Skeletal muscle cell (primary cell): ENCODE data around the gene PSMD7.
"Not testable (repeated sequence)": the region's sequence is repeated elsewhere in the genome, so short reads cannot be mapped to it uniquely, and the experiment has no call there.

Experiments used
- DNase-seq: peaks from one replicate; pipeline ENCODE4 v3.0.0-alpha.2; 2010; ENCODE audit warnings: low read depth
- H3K4me3 ChIP-seq: 2 replicates; pipeline ENCODE4 v1.5.1; 2011; ENCODE audit warnings: low read depth, mild to moderate bottlenecking, control low read depth, low read length, moderate library complexity

Gene PSMD7

GRCh38 chr16:74291176-74291575, 5.4 kb upstream of the PSMD7 start:
- no peak overlapping the region for H3K4me3 ChIP-seq
- DNase-seq = no peak

DNA sequence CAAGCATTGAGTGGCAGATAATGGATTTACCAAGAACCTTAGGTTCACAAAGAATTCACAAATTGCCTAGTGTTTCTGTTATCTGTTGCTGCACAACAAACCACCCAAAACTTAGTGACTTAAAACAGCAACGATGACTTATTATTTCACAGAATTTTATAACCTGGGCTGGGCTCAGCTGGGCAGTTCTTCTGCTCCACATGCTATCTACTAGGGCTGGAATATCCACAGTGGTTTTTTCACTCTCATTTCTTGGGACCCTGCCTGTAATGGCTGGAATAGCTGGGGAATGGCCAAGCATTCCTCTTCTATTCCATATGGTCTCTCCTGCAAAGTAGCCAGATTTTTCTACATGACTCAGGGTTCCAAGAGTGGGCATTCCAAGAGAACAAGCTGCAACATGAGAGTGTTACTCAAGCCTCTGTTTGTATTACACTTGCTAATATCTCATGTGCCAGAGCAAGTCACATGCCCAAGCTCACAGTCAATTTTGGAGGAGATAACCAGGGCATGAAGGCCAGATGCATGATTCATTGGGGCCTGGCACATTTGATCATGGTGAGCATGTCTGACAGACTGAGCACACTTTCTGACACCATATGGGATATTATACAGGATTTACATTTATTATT, 4.9 kb upstream of the PSMD7 start:
- no peak overlapping the region for H3K4me3 ChIP-seq
- DNase-seq = no peak

DNA sequence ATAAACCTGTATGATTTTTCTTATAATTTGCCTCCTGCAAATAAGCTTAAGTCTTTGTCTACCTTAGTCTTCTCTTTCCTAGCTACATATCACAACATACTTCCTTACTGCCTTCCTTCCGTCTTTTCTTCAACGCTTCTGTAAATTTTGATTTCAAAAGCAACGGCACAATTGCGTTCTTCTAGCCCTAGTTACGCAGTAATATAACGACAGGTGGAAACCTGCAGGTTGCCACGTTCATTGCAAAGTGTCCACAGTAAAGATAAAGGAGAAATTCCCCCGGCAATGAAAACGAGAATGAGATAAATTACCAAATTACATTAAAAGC, 546 bp upstream of the PSMD7 start:
- DNase-seq = no peak

DNA sequence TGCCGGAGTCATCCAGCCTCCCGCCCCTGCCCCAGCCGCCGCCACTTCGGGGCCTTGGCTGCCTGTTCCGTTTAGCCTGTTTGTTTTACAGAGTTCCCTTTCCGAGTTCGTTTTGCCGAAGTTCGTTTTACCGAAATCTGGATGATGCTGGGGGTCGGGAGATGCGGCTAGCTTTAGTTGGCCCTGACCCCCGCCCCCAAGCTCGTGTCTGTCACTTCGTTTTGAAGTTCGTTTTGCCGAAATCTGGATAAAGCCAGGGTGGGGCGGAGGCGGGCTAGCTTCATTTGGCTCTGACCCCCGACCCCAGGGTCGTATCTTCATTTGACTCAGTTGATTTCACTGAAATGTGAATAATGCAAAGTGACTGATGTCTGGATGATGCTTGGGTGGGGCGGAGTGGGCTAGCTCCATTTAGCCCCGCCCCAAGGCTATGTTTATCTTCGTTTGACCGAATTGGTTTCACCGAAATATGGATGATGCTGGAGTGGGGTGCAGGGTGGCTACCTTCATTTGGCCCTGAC, 591 bp downstream of the PSMD7 start:
- DNase-seq = no peak
- H3K4me3 ChIP-seq = peak overlapping the region; percentile 97

More for the DNA sequence above, 546 bp upstream of the PSMD7 start:
- peak overlapping the region; percentile 97 for H3K4me3 ChIP-seq

- H3K4me3 ChIP-seq = peak overlapping the region; percentile 97
These were observed 1.5 kb downstream of the PSMD7 start for GRCh38 chr16:74298104-74298503.

DNA sequence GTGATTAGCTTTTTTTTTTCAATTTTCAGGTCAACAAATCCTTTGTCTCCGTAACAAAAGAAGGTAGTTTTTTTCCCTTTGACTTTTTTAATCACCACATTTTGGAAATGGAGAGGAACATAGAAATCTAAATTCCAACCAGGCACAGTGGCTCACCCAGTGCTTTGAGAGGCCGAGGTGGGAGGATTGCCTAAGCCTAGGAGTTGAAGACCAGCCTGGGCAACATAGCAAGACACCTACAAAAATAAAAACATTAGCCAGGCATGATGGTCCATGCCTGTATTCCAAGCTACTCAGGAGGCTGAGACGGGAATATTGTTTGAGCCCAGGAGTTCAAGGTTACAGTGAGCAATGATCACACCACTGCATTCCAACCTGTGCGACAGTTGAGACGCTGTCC, 5.7 kb downstream of the PSMD7 start:
- no peak for DNase-seq
- H3K4me3 ChIP-seq = no peak overlapping the region

More at GRCh38 chr16:74298104-74298503, 1.5 kb downstream of the PSMD7 start:
- DNase-seq = no peak

DNA sequence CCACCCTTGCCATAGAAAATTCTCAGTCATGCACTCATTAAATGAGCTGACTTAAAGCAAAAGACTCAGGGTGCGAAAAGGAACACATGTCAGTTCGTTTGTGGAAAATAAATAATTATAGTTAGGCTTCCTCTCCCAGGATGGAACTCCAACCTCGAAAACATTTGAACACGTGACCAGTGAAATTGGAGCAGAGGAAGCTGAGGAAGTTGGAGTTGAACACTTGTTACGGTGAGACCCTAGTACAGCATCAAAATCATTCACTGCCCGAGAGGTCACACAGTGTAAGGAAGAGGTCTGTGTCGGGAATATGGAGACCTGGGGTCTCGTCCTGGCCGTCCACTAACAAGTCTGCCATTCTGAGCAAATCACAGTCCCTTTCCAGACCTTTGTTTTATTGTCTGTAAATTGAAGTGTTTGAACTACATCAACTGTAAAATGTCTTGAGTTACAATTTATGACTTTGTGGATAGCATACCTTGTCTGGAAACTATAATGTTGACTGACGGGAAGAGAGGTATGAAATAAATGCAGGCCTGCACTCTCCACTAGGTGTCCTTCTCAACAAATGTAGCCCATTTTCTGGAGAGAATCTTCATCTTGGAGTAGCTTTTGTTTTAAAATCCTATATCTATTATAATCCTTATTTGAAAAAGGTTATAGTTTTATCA, 7.7 kb downstream of the PSMD7 start:
- H3K4me3 ChIP-seq = no peak overlapping the region
- DNase-seq = no peak

GRCh38 chr16:74304835-74305176, 8.2 kb downstream of the PSMD7 start:
- DNase-seq = no peak

GRCh38 chr16:74305281-74305680, 8.7 kb downstream of the PSMD7 start:
- no peak for DNase-seq
- H3K4me3 ChIP-seq = no peak overlapping the region

More at GRCh38 chr16:74304835-74305176, 8.2 kb downstream of the PSMD7 start:
- no peak overlapping the region for H3K4me3 ChIP-seq

DNA sequence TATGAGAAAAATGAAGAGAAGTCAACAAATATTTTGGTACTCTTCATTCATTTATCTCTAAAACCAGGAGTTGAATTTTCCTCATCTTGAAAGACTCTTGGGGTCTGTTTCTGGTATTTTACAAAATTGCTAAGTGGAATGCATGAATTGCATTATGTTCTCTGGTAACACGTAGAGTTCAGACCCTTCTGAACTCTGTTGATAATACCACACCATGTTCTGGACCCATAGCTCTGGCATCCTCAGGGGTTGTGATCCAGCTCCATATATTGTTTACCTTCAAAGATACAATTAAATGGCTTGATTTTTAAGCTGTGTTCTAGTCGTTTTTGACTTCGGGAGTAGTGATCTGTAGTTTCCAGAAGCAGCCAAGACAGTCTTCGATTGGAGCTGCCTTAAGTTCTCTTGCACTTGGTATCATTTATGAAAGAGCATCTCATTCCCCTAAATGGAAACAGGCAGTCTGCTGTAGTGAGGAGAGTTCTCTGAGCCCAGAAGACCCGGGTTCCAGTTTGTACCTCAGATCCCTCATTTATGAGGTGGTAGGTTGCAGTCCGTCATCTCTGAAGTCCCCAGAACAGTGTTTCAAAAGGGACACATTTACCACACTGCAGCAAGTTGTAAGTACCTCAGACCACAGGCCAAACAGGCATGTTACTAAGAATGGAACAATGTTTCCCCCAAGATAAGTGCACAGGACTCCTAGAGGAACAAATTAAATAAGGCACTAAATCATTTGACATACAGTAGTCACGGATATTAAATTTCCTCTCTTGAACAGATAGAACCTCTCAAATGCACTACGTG, 9.6 kb downstream of the PSMD7 start:
- H3K4me3 ChIP-seq = no peak overlapping the region

GRCh38 chr16:74307383-74307782, 10.8 kb downstream of the PSMD7 start:
- DNase-seq = no peak
- no peak overlapping the region for H3K4me3 ChIP-seq

More for the DNA sequence above, 9.6 kb downstream of the PSMD7 start:
- no peak for DNase-seq

DNA sequence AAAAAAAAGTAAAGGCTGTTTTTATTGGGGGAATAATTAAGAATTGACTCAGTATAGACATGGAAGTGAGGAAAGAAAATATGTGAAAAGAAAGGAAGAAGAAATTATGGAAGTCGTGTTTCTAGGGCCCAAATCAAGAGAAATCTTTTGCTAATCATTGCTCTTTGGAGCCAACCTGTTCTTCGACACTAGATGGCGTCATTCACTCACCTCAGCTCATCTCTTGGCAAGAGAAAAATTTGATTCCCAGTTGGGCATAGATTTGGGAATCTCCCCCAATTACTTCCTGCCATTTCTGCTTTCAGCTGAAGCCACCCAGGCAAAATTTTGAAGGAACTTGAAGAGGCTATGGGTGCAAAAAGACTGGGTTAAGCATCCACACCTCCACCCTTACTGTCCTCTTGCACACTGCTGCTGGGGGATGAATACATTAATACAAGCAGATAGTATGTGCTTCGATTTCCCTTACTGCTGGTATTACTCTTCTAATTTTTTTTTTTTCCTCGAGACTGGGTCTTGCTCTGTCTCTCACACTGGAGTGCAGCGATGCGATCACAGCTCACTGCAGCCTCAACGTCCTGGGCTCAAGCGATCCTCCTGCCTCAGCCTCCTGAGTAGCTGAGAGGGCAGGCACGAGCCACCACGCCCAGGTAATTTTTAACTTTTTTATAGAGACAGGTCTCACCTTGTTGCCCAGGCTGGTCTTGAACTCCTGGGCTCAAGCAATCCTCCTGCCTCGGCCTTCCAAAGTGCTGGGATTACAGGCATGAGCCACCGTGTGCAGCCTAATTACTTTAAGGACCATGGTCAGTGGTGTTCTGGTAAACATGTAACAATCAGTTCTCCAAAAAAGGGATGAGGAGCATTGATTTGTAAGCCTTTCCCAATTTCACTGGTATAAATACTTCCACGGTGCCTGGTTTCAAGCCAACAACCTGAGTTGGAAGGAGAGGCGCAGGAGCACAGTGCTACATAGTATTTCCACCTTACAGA, 13.5 kb downstream of the PSMD7 start:
- DNase-seq = no peak
- H3K4me3 ChIP-seq = no peak overlapping the region

DNA sequence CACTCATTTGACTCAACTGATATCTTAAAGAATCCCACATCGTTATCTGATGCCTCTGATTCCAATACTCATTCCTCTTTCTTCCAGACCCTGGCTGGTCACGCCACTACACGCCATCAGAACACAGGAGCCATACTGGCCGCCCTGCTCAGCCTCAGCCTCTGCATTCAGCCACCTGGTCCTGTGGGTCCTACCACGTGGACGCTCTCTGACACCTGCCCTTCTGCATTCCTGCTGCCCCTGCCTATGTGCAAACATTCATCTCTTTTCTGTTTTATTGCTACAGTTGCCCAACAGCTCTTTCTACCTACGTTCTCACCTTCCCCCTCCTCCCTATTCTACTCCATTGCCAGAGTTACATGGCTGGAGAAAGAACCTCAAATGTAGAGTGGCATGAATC, 18.4 kb downstream of the PSMD7 start:
- no peak overlapping the region for H3K4me3 ChIP-seq
- no peak for DNase-seq

GRCh38 chr16:74320707-74321106, 24.1 kb downstream of the PSMD7 start:
- H3K4me3 ChIP-seq = no peak overlapping the region
- DNase-seq = no peak

- DNase-seq = no peak
- no peak overlapping the region for H3K4me3 ChIP-seq
These were observed 24.7 kb downstream of the PSMD7 start for GRCh38 chr16:74321356-74321755.

GRCh38 chr16:74322301-74322710, 25.7 kb downstream of the PSMD7 start:
- no peak overlapping the region for H3K4me3 ChIP-seq
- DNase-seq = no peak

GRCh38 chr16:74324777-74325176, 28.2 kb downstream of the PSMD7 start:
- H3K4me3 ChIP-seq, DNase-seq: not testable (repeated sequence)

- DNase-seq = no peak
- H3K4me3 ChIP-seq = no peak overlapping the region
These were observed 29.0 kb downstream of the PSMD7 start for GRCh38 chr16:74325641-74326040.

DNA sequence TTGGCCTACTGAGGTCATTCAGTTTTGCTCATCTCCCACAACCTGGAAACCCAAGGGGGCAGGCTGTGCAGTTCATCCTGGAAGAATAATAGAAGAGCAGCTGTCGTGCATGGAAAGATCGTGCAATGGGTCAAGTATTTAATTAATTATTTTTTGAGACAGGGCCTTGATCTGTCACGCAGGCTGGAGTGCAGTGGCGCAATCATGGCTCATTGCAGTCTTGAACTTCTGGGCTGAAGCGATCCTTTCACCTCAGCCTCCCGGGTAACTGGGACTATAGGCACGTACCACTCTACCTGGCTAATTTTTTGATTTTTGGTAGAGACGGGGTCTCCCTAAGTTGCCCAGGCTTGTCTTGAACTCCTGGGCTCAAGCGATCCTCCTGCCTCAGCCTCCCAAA, 31.7 kb downstream of the PSMD7 start:
- not testable (repeated sequence) for H3K4me3 ChIP-seq, DNase-seq
